ACC112 (cell line): ENCODE data around the gene CHST11.
A peak's percentile ranks its signal among the peaks of the same experiment; 100 is the strongest.
"Not testable (repeated sequence)": the region's sequence is repeated elsewhere in the genome, so short reads cannot be mapped to it uniquely, and the experiment has no call there.

Source experiments
- H2AFZ ChIP-seq: fragments of 200-600 bp; sonication (generic); one replicate; pipeline ENCODE4 v1.6.0; 2017; ENCODE audit warnings: antibody characterized with exemption, low read length; ENCODE audit not compliant: unreplicated experiment
- H3K27ac ChIP-seq: fragments of 200-600 bp; sonication (generic); 2 replicates; pipeline ENCODE4 v1.5.1; 2014; ENCODE audit warnings: low read depth, mild to moderate bottlenecking, antibody characterized with exemption, low read length, moderate library complexity
- H3K27me3 ChIP-seq: fragments of 200-600 bp; sonication (generic); 2 replicates; pipeline ENCODE4 v1.6.1; 2014; ENCODE audit warnings: mild to moderate bottlenecking, antibody characterized with exemption, low read length, moderate library complexity, mixed read lengths; ENCODE audit not compliant: insufficient read depth
- H3K36me3 ChIP-seq: fragments of 200-600 bp; sonication (generic); 2 replicates; pipeline ENCODE4 v1.6.1; 2016; ENCODE audit warnings: mild to moderate bottlenecking, antibody characterized with exemption, low read length, moderate library complexity, mixed read lengths; ENCODE audit not compliant: insufficient read depth
- H3K4me1 ChIP-seq: fragments of 200-600 bp; sonication (generic); one replicate; pipeline ENCODE4 v1.6.1; 2016; ENCODE audit warnings: low read length, mixed read lengths; ENCODE audit not compliant: insufficient read depth, unreplicated experiment, control insufficient read depth
- H3K4me3 ChIP-seq: fragments of 200-600 bp; sonication (generic); 2 replicates; pipeline ENCODE4 v1.5.1; 2014; ENCODE audit warnings: mild to moderate bottlenecking, low read depth, low read length
- H3K79me2 ChIP-seq: fragments of 200-600 bp; sonication (generic); one replicate; pipeline ENCODE4 v1.6.0; 2016; ENCODE audit warnings: low read length; ENCODE audit not compliant: control insufficient read depth, unreplicated experiment, insufficient read depth

Gene CHST11

DNA sequence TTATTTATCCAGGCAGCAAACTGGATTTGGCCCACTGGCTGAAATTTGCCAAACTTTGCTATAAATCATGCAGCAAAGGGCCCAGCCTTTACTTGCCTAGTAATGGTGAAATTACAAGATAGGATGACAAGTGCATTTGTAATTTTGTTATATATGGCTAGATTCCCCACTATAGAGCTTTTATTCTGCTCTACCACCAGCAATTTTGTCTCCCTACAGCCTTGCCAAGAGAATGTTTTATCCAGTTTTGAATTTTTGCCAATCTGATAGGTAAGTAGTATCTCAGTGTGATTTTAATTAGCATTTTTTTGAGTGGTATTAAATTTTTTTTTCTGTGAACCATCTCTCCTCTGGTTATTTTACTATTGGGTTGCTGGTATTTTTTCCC, 339.7 kb downstream of the CHST11 start:
- Histone ChIP-seq H3K27me3 (no peaks in the 10 kb centered on the region), H3K36me3 (no peaks in the 10 kb centered on the region), H3K79me2 (no peaks in the 10 kb centered on the region), H3K4me3 (no peak overlapping the region), H2AFZ (no peak overlapping the region), H3K27ac (no peak overlapping the region), H3K4me1 (peaks cover 16% of the 10 kb centered on the region)

DNA sequence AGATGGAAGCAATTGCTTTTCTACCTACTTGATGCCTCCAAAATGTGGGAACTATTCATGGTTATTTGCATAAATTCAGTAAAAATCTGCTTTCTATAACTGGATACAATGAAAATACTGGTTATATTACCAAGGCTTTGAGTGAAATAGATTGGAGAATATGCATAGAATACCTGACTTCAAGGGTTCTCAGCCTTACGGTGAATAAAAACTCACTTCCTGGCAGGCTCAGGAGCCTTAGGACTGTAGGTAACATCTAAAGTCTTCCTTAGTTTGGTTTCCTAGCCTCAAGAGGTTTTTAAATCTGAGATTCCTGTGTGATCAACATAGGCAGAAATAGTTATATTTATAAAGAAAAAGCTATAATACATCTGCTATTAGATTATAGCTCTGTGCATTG, 342.7 kb downstream of the CHST11 start:
- Histone ChIP-seq H3K4me3 (no peak overlapping the region), H3K27me3 (no peaks in the 10 kb centered on the region), H3K79me2 (no peaks in the 10 kb centered on the region), H3K27ac (no peak overlapping the region), H3K36me3 (no peaks in the 10 kb centered on the region), H3K4me1 (peaks cover 10% of the 10 kb centered on the region), H2AFZ (no peak overlapping the region)

DNA sequence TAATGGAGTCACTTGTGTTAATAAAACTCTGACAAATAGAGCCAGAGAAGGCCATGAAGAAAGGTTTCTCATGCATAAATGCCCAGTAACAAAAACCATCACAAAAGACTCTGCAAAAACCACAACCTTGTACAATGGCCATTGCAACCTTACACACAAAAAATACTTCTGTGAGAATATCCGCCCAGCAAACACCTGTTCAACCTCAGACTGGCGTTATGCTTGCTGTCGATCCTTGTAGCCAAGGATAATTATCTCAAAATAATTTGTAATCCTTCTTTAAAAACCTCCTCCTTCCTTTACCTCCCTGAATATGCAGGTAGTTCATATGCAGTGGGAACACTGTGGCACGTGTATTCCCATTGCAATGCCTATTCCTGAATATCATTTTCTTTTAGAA, 344.3 kb downstream of the CHST11 start:
- H3K4me1 ChIP-seq, result peaks cover 19% of the 10 kb centered on the region
- H3K27ac ChIP-seq, result no peak overlapping the region
- no peaks in the 10 kb centered on the region for H3K36me3 ChIP-seq
- H2AFZ ChIP-seq, result no peak overlapping the region
- H3K27me3 ChIP-seq, result no peaks in the 10 kb centered on the region
- no peaks in the 10 kb centered on the region for H3K79me2 ChIP-seq
- H3K4me3 ChIP-seq, result no peak overlapping the region

- H3K27me3 ChIP-seq, result no peaks in the 10 kb centered on the region
- no peaks in the 10 kb centered on the region for H3K79me2 ChIP-seq
- H2AFZ ChIP-seq, result no peak overlapping the region
- H3K4me3 ChIP-seq, result no peak overlapping the region
- H3K4me1 ChIP-seq, result peaks cover 19% of the 10 kb centered on the region
- H3K27ac ChIP-seq, result no peak overlapping the region
- no peaks in the 10 kb centered on the region for H3K36me3 ChIP-seq
These were observed 344.7 kb downstream of the CHST11 start for GRCh38 chr12:104801427-104801826.

DNA sequence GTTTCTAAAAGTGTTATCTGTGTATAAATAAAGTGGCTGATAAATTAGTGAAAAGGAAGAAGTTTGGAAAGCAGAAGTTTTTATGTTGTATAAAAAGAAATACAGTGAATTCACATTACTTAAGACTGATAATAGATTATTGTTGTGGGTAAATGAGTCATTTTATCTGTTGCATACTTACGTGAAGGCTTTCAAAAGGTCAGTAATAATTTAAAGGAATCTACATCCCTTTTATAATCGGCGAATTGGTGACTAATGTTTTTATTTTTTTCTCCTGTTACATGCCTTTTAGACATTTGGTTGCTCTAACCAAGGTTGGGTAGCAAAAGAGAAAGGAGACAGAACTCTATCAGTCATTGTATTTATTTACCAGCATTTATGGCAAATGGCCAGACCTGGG, 345.5 kb downstream of the CHST11 start:
- no peaks in the 10 kb centered on the region for H3K79me2 ChIP-seq
- no peaks in the 10 kb centered on the region for H3K27me3 ChIP-seq
- no peak overlapping the region for H3K4me3 ChIP-seq
- H3K27ac ChIP-seq, result no peak overlapping the region
- peaks cover 19% of the 10 kb centered on the region for H3K4me1 ChIP-seq
- no peak overlapping the region for H2AFZ ChIP-seq
- no peaks in the 10 kb centered on the region for H3K36me3 ChIP-seq

GRCh38 chr12:104805186-104805585, 348.4 kb downstream of the CHST11 start:
- Histone ChIP-seq H3K79me2 (no peaks in the 10 kb centered on the region), H3K4me3 (peak overlapping the region; percentile 19; the same call in 1 of the 2 replicates), H3K27ac (no peak overlapping the region), H3K4me1 (peaks cover 19% of the 10 kb centered on the region), H3K36me3 (no peaks in the 10 kb centered on the region), H3K27me3 (no peaks in the 10 kb centered on the region), H2AFZ (no peak overlapping the region)

DNA sequence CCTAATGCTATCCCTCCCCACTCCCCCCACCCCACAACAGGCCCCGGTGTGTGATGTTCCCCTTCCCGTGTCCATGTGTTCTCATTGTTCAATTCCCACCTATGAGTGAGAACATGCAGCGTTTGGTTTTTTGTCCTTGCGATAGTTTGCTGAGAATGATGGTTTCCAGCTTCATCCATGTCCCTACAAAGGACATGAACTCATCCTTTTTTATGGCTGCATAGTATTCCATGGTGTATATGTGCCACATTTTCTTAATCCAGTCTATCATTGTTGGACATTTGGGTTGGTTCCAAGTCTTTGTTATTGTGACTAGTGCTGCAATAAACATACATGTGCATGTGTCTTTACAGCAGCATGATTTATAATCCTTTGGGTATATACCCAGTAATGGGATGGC, 349.4 kb downstream of the CHST11 start:
- H3K79me2 ChIP-seq, H3K36me3 ChIP-seq, H2AFZ ChIP-seq, H3K4me3 ChIP-seq, H3K27me3 ChIP-seq, H3K27ac ChIP-seq: not testable (repeated sequence)
- peaks cover 19% of the 10 kb centered on the region for H3K4me1 ChIP-seq

DNA sequence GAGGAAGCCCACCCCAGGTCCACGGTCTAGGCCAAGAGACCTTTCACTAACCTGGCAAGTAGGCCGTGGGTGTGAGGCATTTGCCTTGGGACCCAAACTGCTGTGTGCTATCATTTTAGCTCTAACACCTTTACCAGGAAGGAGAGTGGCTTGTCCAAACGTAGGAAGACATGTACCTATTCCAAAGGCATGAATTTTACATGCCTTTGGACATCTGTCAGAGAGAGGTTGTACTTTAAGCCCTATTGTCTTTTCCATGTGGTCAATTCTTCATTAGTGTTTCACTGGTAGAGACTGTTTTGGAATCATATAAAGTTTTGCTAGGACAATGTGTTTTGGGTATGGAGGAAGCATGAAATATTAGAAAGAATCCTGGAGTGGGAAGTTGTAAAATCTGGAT, 352.5 kb downstream of the CHST11 start:
- Histone ChIP-seq H2AFZ (no peak overlapping the region), H3K36me3 (no peaks in the 10 kb centered on the region), H3K27me3 (no peaks in the 10 kb centered on the region), H3K4me1 (peaks cover 9% of the 10 kb centered on the region), H3K27ac (no peak overlapping the region), H3K4me3 (no peak overlapping the region), H3K79me2 (no peaks in the 10 kb centered on the region)

- Histone ChIP-seq H3K27me3 (no peaks in the 10 kb centered on the region), H3K4me1 (peaks cover 8% of the 10 kb centered on the region), H3K79me2 (no peaks in the 10 kb centered on the region), H3K27ac (no peak overlapping the region), H2AFZ (no peak overlapping the region), H3K36me3 (no peaks in the 10 kb centered on the region), H3K4me3 (no peak overlapping the region)
These were observed 353.1 kb downstream of the CHST11 start for GRCh38 chr12:104809706-104810385.
